ENCODE measurements around the gene FBRSL1. TPM values are rescaled to one million over a fixed set of nuclear protein-coding genes. Genes with fewer than 3 reads are reported as not detected.

Gene FBRSL1
- total RNA-seq, 2 donors from 2014 or later = 20.2 to 22.5 TPM

- ATAC-seq (ENCODE audit: insufficient number of reproducible peaks, low FRiP score, low read depth) (no peak), DNase-seq (ENCODE audit: low spot score) (no peak)
- Histone ChIP-seq H3K4me3 (no peak overlapping the region), H3K27ac (no peak overlapping the region), H3K4me1 (ENCODE audit: control insufficient read depth in 1 of 2, low read depth in 2 of 2) (no peaks in the 10 kb centered on the region), H3K36me3 (no peaks in the 10 kb centered on the region), H3K9me3 (no peaks in the 10 kb centered on the region), H3K27me3 (replicated peaks; ENCODE audit: insufficient read depth) (no peaks in the 10 kb centered on the region)
- TF ChIP-seq CTCF (IDR thresholded peaks at IDR 0.05) = no peak
Observed at GRCh38 chr12:132481345-132481744, 8.6 kb upstream of the FBRSL1 start.

- Histone ChIP-seq H3K9me3 (no peaks in the 10 kb centered on the region), H3K36me3 (no peaks in the 10 kb centered on the region), H3K4me1 (ENCODE audit: control insufficient read depth in 1 of 2, low read depth in 2 of 2) (no peaks in the 10 kb centered on the region), H3K27ac (no peak overlapping the region), H3K4me3 (no peak overlapping the region), H3K27me3 (replicated peaks; ENCODE audit: insufficient read depth) (no peaks in the 10 kb centered on the region)
- ATAC-seq (ENCODE audit: insufficient number of reproducible peaks, low FRiP score, low read depth) (no peak), DNase-seq (ENCODE audit: low spot score) (no peak)
- TF ChIP-seq CTCF (IDR thresholded peaks at IDR 0.05) = no peak
Observed at GRCh38 chr12:132481771-132482745, 7.9 kb upstream of the FBRSL1 start.

GRCh38 chr12:132482771-132483170 lies 7.2 kb upstream of the FBRSL1 start:
- Histone ChIP-seq H3K9me3 (no peaks in the 10 kb centered on the region), H3K36me3 (no peaks in the 10 kb centered on the region), H3K27ac (no peak overlapping the region), H3K4me1 (ENCODE audit: control insufficient read depth in 1 of 2, low read depth in 2 of 2) (no peaks in the 10 kb centered on the region), H3K27me3 (replicated peaks; ENCODE audit: insufficient read depth) (no peaks in the 10 kb centered on the region), H3K4me3 (no peak overlapping the region)
- DNase-seq (ENCODE audit: low spot score) = no peak
- no peak for TF ChIP-seq CTCF (IDR thresholded peaks at IDR 0.05)
- no peak for ATAC-seq (ENCODE audit: insufficient number of reproducible peaks, low FRiP score, low read depth)

GRCh38 chr12:132483208-132483607 lies 6.7 kb upstream of the FBRSL1 start:
- no peak for TF ChIP-seq CTCF (IDR thresholded peaks at IDR 0.05)
- ATAC-seq (ENCODE audit: insufficient number of reproducible peaks, low FRiP score, low read depth) = no peak
- no peak overlapping the region for H3K4me3 ChIP-seq

GRCh38 chr12:132483612-132484011 lies 6.3 kb upstream of the FBRSL1 start:
- ATAC-seq (ENCODE audit: insufficient number of reproducible peaks, low FRiP score, low read depth) = no peak
- no peak for TF ChIP-seq CTCF (IDR thresholded peaks at IDR 0.05)
- Histone ChIP-seq H3K27ac (no peak overlapping the region), H3K27me3 (replicated peaks; ENCODE audit: insufficient read depth) (no peaks in the 10 kb centered on the region), H3K4me1 (ENCODE audit: control insufficient read depth in 1 of 2, low read depth in 2 of 2) (no peaks in the 10 kb centered on the region), H3K4me3 (no peak overlapping the region), H3K36me3 (no peaks in the 10 kb centered on the region), H3K9me3 (no peaks in the 10 kb centered on the region)
- DNase-seq (ENCODE audit: low spot score) = no peak

More at GRCh38 chr12:132483208-132483607, 6.7 kb upstream of the FBRSL1 start:
- Histone ChIP-seq H3K36me3 (no peaks in the 10 kb centered on the region), H3K4me1 (ENCODE audit: control insufficient read depth in 1 of 2, low read depth in 2 of 2) (no peaks in the 10 kb centered on the region), H3K9me3 (no peaks in the 10 kb centered on the region), H3K27me3 (replicated peaks; ENCODE audit: insufficient read depth) (no peaks in the 10 kb centered on the region), H3K27ac (no peak overlapping the region)
- no peak for DNase-seq (ENCODE audit: low spot score)
